Measurements from ENCODE around the gene ADGRG1.

- TF ChIP-seq, protein P1, sequence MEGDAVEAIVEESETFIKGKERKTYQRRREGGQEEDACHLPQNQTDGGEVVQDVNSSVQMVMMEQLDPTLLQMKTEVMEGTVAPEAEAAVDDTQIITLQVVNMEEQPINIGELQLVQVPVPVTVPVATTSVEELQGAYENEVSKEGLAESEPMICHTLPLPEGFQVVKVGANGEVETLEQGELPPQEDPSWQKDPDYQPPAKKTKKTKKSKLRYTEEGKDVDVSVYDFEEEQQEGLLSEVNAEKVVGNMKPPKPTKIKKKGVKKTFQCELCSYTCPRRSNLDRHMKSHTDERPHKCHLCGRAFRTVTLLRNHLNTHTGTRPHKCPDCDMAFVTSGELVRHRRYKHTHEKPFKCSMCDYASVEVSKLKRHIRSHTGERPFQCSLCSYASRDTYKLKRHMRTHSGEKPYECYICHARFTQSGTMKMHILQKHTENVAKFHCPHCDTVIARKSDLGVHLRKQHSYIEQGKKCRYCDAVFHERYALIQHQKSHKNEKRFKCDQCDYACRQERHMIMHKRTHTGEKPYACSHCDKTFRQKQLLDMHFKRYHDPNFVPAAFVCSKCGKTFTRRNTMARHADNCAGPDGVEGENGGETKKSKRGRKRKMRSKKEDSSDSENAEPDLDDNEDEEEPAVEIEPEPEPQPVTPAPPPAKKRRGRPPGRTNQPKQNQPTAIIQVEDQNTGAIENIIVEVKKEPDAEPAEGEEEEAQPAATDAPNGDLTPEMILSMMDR (conservative IDR thresholded peaks at IDR 0.05 in 1 of 2, IDR thresholded peaks at IDR 0.05 in 1 of 2; ENCODE audit: low read depth in 1 of 2, low read length in 2 of 2) = no peak
- TF ChIP-seq EZH2 (IDR thresholded peaks at IDR 0.05; ENCODE audit: low read length, missing control alignments) = no peak
Measured at GRCh38 chr16:57622361-57623250, 5.8 kb upstream of the ADGRG1 start.
